Loucy (cell line): ENCODE results near the gene EME1.

Experiments
- CTCF ChIP-seq: fragments of 200-600 bp; sonication (generic); conservative IDR thresholded peaks from 2 replicates; pipeline ENCODE4 v1.5.1; 2014; ENCODE audit warnings: mild to moderate bottlenecking, antibody characterized with exemption, low read length
- EZH2phosphoT487 ChIP-seq: fragments of 200-600 bp; IDR thresholded peaks from 2 replicates; pipeline ENCODE4 v1.6.1; 2018; ENCODE audit warnings: antibody characterized with exemption, mild to moderate bottlenecking, moderate library complexity, borderline replicate concordance

- TF ChIP-seq CTCF: no peak
- no peak for TF ChIP-seq EZH2phosphoT487
These were observed 41.8 kb upstream of the EME1 start for GRCh38 chr17:50331085-50331791.
